Stimulated activated CD4-positive, alpha-beta T cell treated with anti-CD3 and anti-CD28 coated beads, Interleukin-15, amount 100 ng/mL, for 1 hour (primary cell): ENCODE measurements around the gene ARCN1.

Experiments used
- DNase-seq, 2 donors: peaks; one replicate each; pipeline ENCODE4 v3.0.0-alpha.2; 2020; ENCODE audit warnings: low read depth in 1 of 2, low spot score in 1 of 2

Gene ARCN1

GRCh38 chr11:118635642-118636041, 63.4 kb downstream of the ARCN1 start:
- no peak for DNase-seq

GRCh38 chr11:118636569-118637290, 64.5 kb downstream of the ARCN1 start:
- DNase-seq: no peak

- DNase-seq: no peak
These were observed 66.5 kb downstream of the ARCN1 start for GRCh38 chr11:118638726-118639125.

DNA sequence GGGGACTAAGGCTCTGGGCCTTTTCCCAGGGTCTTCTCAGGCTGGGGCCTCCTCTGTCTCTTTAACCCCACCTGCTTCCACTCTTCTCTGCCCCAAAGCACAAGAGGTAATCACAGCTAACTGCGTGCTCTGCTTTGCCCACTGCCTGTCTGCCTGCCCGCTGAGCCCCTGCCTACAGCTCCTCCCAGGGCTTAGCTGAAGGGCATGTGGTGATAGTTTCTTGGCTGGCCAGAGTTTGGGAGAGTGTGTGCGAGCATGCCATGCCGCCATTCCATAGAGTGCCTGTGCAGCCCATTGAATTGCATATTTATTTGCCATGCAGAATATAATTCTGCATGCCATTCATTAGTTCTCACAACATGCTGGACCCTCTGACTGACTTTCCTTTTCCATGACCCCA, 67.7 kb downstream of the ARCN1 start:
- DNase-seq: no peak

GRCh38 chr11:118640332-118641154, 68.3 kb downstream of the ARCN1 start:
- DNase-seq: no peak

GRCh38 chr11:118641397-118642019, 69.3 kb downstream of the ARCN1 start:
- DNase-seq: no peak

DNA sequence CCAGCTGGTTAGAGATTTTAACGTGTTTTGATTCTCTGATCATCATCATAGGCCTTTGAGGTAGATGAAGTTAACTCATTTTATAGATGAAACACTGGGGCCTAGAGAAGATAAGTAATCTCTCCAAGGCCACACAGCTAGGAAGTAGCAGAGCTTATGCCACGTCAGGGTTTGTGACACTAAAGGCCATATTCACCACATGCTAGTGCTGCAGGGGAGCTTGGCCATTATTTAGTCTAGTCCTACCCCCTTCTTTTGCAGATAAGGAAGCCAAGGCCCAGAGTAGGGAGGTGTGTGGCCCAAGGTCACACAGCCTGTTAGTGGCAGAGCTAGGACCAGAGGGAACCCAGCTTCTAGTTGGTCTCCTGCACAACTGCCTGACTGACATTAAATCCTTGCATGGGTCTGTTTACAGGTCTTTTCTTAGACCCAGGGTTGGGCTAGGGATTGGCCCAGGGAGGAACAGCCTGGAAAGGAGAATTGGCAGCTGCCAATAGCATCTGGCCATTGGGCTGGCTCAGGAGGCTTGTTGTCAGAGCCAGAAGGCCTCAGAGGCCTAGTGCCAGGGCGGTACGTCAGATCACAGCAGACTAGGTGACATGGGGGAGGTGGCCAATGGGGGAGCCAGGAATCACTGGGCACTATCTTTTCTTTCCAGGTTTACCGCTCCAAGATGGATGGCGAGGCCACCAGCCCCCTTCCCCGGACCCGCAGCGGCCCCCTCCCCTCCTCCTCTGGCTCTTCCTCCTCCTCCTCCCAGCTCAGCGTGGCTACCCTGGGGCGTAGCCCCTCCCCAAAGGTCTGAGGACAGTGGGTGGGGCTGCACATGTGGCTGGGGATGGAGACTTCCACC, 71.2 kb downstream of the ARCN1 start:
- DNase-seq: no peak

DNA sequence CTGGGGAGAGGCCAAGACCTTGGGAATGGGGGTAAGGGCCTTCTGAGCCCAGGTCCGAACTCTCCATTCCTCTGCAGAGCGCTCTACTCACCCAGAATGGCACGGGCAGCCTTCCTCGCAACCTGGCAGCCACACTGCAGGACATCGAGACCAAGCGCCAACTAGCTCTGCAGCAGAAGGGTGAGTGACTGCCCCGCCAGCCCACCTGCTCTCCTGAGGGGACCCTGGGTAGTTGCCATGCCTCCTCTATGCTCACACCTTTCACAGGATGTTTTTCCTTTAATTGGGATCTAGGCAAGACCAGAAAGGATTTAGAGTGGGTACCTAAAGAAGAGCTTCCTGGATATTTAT, 71.8 kb downstream of the ARCN1 start:
- no peak for DNase-seq

GRCh38 chr11:118644496-118644895, 72.3 kb downstream of the ARCN1 start:
- DNase-seq: no peak

DNA sequence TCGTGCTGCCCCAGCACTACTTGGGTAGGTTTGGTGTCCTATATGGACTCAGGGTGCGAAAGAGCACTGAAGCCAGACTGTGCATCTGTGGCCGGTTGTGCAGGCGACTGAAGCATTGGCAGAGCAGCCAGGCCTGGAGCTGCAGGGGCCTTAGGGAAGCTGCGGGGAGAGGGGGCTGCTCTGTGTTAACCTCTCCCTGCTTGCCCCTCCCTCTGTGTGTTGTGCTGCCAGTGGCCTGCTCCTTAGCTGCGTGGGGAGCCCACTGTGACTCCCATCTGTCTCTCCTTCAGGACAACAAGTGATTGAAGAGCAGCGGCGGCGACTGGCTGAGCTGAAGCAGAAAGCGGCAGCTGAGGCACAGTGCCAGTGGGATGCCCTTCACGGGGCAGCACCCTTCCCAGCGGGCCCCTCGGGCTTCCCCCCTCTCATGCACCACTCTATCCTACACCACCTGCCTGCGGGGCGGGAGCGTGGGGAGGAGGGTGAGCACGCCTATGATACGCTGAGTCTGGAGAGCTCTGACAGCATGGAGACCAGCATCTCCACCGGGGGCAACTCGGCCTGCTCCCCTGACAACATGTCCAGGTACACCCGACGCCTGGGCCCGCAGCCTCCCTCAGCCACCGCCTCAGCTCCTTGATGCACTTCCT, 73.0 kb downstream of the ARCN1 start:
- no peak for DNase-seq

DNA sequence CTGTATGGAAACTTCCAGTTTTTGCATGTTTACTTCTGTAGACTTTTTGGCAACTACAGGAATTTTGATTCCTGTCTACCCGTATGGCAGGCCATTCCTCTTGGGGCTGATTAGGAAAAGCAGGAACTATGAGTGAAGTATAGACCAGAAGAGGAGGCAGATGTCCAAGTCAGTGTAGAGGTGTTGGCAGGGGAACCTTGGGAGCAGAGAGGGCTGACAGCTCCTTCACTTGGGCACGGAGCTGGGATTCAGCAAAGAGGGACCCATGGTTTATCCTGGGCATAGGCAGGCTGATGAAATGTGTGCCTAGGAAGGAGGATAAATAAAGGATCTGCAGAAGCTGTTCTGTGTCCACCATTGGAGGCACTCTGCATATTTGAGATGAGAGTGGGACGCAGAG, 74.2 kb downstream of the ARCN1 start:
- no peak for DNase-seq

DNA sequence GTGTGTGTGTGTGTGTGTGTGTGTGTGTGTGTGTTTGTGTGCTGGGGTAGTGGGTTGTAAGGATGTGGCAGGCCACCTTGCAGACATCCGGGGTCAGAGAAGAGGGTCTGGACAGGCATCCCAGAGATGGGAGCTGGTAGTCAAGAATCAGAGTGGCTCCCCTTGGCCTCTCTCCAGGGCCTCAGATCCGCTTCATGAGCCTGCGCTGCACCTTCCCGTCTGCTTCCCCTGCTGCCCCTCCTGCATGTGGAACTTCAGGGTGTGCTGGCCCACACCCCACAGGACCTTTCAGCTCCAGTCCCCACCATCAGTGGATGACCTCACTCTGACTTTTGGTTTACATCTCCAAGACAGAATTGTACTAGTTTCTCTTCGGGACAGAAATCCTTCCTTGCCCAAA, 76.1 kb downstream of the ARCN1 start:
- no peak for DNase-seq

GRCh38 chr11:118649941-118650340, 77.7 kb downstream of the ARCN1 start:
- no peak for DNase-seq

DNA sequence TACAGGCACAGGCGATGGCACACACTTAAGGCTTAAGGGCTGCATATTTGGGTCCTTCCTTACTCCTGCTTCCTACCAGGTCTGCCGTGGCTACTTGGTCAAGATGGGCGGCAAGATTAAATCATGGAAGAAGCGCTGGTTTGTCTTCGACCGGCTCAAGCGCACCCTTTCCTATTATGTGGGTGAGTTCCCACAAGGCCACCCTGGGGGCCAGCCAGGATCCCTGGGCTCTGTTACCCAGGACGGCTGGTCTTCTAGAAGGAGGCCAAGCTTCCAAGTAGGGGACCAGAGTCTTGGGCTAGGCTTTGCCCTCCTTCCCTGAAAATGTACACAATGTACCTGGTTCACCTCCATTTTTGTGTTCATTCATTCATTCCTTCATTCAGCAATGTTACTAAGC, 78.2 kb downstream of the ARCN1 start:
- DNase-seq: no peak

GRCh38 chr11:118651820-118652219, 79.6 kb downstream of the ARCN1 start:
- DNase-seq: no peak
